ENCODE data around the gene ARPIN. TPM values are rescaled to one million over a fixed set of nuclear protein-coding genes. Genes with fewer than 3 reads are reported as not detected.
"Not testable (repeated sequence)": the region's sequence is repeated elsewhere in the genome, so short reads cannot be mapped to it uniquely, and the experiment has no call there.

Gene ARPIN
- total RNA-seq (2021) (28.6 and 30.4 TPM in 2 replicates), Bru-seq, nascent RNA (percentile 68 among the genes with signal in this experiment), BruChase-seq, experiment 1, labeled RNA remaining after a 2-hour chase (percentile 81 among the genes with signal in this experiment), BruChase-seq, experiment 2, labeled RNA remaining after a 6-hour chase (percentile 93 among the genes with signal in this experiment)
- long read RNA-seq, full-length matches to known transcripts, result 5 of 16 reads
- long read RNA-seq, partial matches to known transcripts, result 0 of 16 reads
- long read RNA-seq, other reads (novel, unspliced or antisense), result 11 of 16 reads

- Histone ChIP-seq H3F3A (ENCODE audit: insufficient read depth, low read depth) (peaks cover 30% of the 10 kb centered on the region), H3K4me1 (replicated peaks; ENCODE audit: insufficient read depth) (peaks cover 60% of the 10 kb centered on the region), H3K9me2 (ENCODE audit: insufficient read depth) (no peaks in the 10 kb centered on the region), H2AFZ (peak within 1 kb of the TSS; percentile 72), H3K9me3 (ENCODE audit: insufficient read depth, low read depth) (no peaks in the 10 kb centered on the region), H3K27ac (peak within 1 kb of the TSS; percentile 59), H3K27me3 (ENCODE audit: insufficient read depth, low read depth) (no peaks in the 10 kb centered on the region), H3K79me2 (ENCODE audit: low read depth) (peaks cover 14% of the 10 kb centered on the region), H4K20me1 (ENCODE audit: insufficient read depth) (no peaks in the 10 kb centered on the region), H3K4me2 (peak within 1 kb of the TSS; percentile 81), H3K4me3 (peak within 1 kb of the TSS; percentile 96), H3K36me3 (ENCODE audit: low read depth) (no peaks in the 10 kb centered on the region)
- peak in 1 of 2 experiments; percentile 49 for DNase-seq
- ChIA-PET POLR2A (ENCODE audit: unreplicated experiment) (interaction anchor here (0.6 to 1.1 kb wide), 5 partner anchors 25 to 134 kb away, joined by 3 to 10 read pairs (median 5); no protein-coding TSS in a partner anchor), CTCF (interaction anchor here (0.9 kb wide), 1 partner anchor 18 kb away, joined by 3 read pairs; no protein-coding TSS in a partner anchor)
- no peak for TF ChIP-seq EZH2 (IDR thresholded peaks at IDR 0.05; ENCODE audit: low read depth)
- no peak for TF ChIP-seq CTCF (conservative IDR thresholded peaks at IDR 0.05)
- intact Hi-C loops (cut with micrococcal nuclease; ENCODE audit: unreplicated experiment), result loop anchor here (2.0 to 5.0 kb wide), 2 partner anchors 14 to 84 kb away; no protein-coding TSS in a partner anchor
- no TSS peak for BruUV-seq (replicated peaks)
Measured at GRCh38 chr15:89912674-89913396, at the start of gene ARPIN. Gene ARPIN (minus strand): TSS chr15:89912952. CDS start chr15:89912835, 117 bp downstream.

GRCh38 chr15:89958107-89958805 lies 45.5 kb upstream of the ARPIN start:
- Histone ChIP-seq H3K4me1 (replicated peaks; ENCODE audit: insufficient read depth) (peaks cover 7% of the 10 kb centered on the region; the same call in 1 of the 2 replicates), H3K9me3 (ENCODE audit: insufficient read depth, low read depth) (no peaks in the 10 kb centered on the region), H3K9me2 (ENCODE audit: insufficient read depth) (no peaks in the 10 kb centered on the region), H3K36me3 (ENCODE audit: low read depth) (no peaks in the 10 kb centered on the region), H2AFZ (no peak overlapping the region), H3K27ac (no peak overlapping the region), H3K4me3 (no peak overlapping the region), H3F3A (ENCODE audit: insufficient read depth, low read depth) (no peaks in the 10 kb centered on the region), H3K79me2 (ENCODE audit: low read depth) (no peaks in the 10 kb centered on the region), H4K20me1 (ENCODE audit: insufficient read depth) (no peaks in the 10 kb centered on the region), H3K27me3 (ENCODE audit: insufficient read depth, low read depth) (no peaks in the 10 kb centered on the region), H3K4me2 (no peak overlapping the region)
- intact Hi-C loops (cut with micrococcal nuclease; ENCODE audit: unreplicated experiment), result no loop called here
- no TSS peak for BruUV-seq (replicated peaks)
- CTCF ChIA-PET, result no interaction called here
- POLR2A ChIA-PET (ENCODE audit: unreplicated experiment), result interaction anchor here (0.6 kb wide), 1 partner anchor 1092 kb away, joined by 3 read pairs; no protein-coding TSS in a partner anchor
- DNase-seq, result peak; percentile 40 to 62
- no peak for TF ChIP-seq EZH2 (IDR thresholded peaks at IDR 0.05; ENCODE audit: low read depth)
- TF ChIP-seq CTCF (conservative IDR thresholded peaks at IDR 0.05), result no peak

GRCh38 chr15:89955449-89955998 lies 42.8 kb upstream of the ARPIN start:
- CTCF ChIA-PET; H2AFZ ChIP-seq; H3K9me2 ChIP-seq (ENCODE audit: insufficient read depth); BruUV-seq (replicated peaks); H4K20me1 ChIP-seq (ENCODE audit: insufficient read depth); H3K27me3 ChIP-seq (ENCODE audit: insufficient read depth, low read depth); H3K4me3 ChIP-seq; intact Hi-C loops (cut with micrococcal nuclease; ENCODE audit: unreplicated experiment); DNase-seq; H3K79me2 ChIP-seq (ENCODE audit: low read depth); H3K36me3 ChIP-seq (ENCODE audit: low read depth); H3K4me1 ChIP-seq (replicated peaks; ENCODE audit: insufficient read depth); H3K9me3 ChIP-seq (ENCODE audit: insufficient read depth, low read depth); H3K27ac ChIP-seq; POLR2A ChIA-PET (ENCODE audit: unreplicated experiment); H3F3A ChIP-seq (ENCODE audit: insufficient read depth, low read depth); H3K4me2 ChIP-seq: not testable (repeated sequence)
